ENCODE results near the gene TTC31. TPM values are rescaled to one million over a fixed set of nuclear protein-coding genes. Genes with fewer than 3 reads are reported as not detected.
"Not testable (repeated sequence)": the region's sequence is repeated elsewhere in the genome, so short reads cannot be mapped to it uniquely, and the experiment has no call there.

TTC31 gene
- polyA plus RNA-seq, 4 donors, result 24.1 to 43.7 (median 33.2) TPM

- DNase-seq (ENCODE audit: low read depth in 4 of 4, low spot score in 2 of 4), result no peak
Measured at GRCh38 chr2:74481431-74481830, 1.4 kb upstream of the TTC31 start.

GRCh38 chr2:74481961-74482800 is 700 bp upstream of the TTC31 start:
- no peak for DNase-seq (ENCODE audit: low read depth in 4 of 4, low spot score in 2 of 4)

GRCh38 chr2:74483675-74484164 is 839 bp downstream of the TTC31 start:
- not testable (repeated sequence) for DNase-seq (ENCODE audit: low read depth in 4 of 4, low spot score in 2 of 4)

GRCh38 chr2:74486141-74486540 is 3.3 kb downstream of the TTC31 start:
- DNase-seq (ENCODE audit: low read depth in 4 of 4, low spot score in 2 of 4), result no peak

- DNase-seq (ENCODE audit: low read depth in 4 of 4, low spot score in 2 of 4), result no peak
Measured at GRCh38 chr2:74488643-74489481, 6.0 kb downstream of the TTC31 start.

GRCh38 chr2:74489906-74490305 is 7.0 kb downstream of the TTC31 start:
- DNase-seq (ENCODE audit: low read depth in 4 of 4, low spot score in 2 of 4), result no peak

GRCh38 chr2:74491648-74492544 is 9.0 kb downstream of the TTC31 start:
- no peak for DNase-seq (ENCODE audit: low read depth in 4 of 4, low spot score in 2 of 4)

GRCh38 chr2:74493546-74493945 is 10.7 kb downstream of the TTC31 start:
- no peak for DNase-seq (ENCODE audit: low read depth in 4 of 4, low spot score in 2 of 4)

GRCh38 chr2:74495440-74495839 is 12.6 kb downstream of the TTC31 start:
- no peak for DNase-seq (ENCODE audit: low read depth in 4 of 4, low spot score in 2 of 4)

GRCh38 chr2:74496997-74497776 is 14.3 kb downstream of the TTC31 start:
- DNase-seq (ENCODE audit: low read depth in 4 of 4, low spot score in 2 of 4), result no peak

- no peak for DNase-seq (ENCODE audit: low read depth in 4 of 4, low spot score in 2 of 4)
Measured at GRCh38 chr2:74497777-74498499, 15.1 kb downstream of the TTC31 start.

- no peak for DNase-seq (ENCODE audit: low read depth in 4 of 4, low spot score in 2 of 4)
Measured at GRCh38 chr2:74498500-74499266, 15.8 kb downstream of the TTC31 start.

GRCh38 chr2:74499267-74499939 is 16.5 kb downstream of the TTC31 start, which contains the start of gene LBX2:
Gene LBX2, minus strand, starts transcription at chr2:74499603. Its CDS starts 66 bp downstream, at chr2:74499537.
- no peak for DNase-seq (ENCODE audit: low read depth in 4 of 4, low spot score in 2 of 4)

GRCh38 chr2:74499940-74500577 is 17.2 kb downstream of the TTC31 start:
- DNase-seq (ENCODE audit: low read depth in 4 of 4, low spot score in 2 of 4), result no peak

- DNase-seq (ENCODE audit: low read depth in 4 of 4, low spot score in 2 of 4), result no peak
Measured at GRCh38 chr2:74500578-74500946, 17.7 kb downstream of the TTC31 start.

GRCh38 chr2:74501335-74502071 is 18.6 kb downstream of the TTC31 start:
- DNase-seq (ENCODE audit: low read depth in 4 of 4, low spot score in 2 of 4), result no peak
